Uterus (tissue), 4 donors: ENCODE measurements around the gene CNTN2. TPM values are rescaled to one million over a fixed set of nuclear protein-coding genes. Genes with fewer than 3 reads are reported as not detected.

ENCODE experiments used
- DNase-seq, 2 donors: peaks; one replicate each; pipeline ENCODE4 v3.0.0-alpha.2; 2019 to 2020
- H3K27ac ChIP-seq, 2 donors: fragments of 200-600 bp; sonication (generic); 1 replicate in 1 of 2; 2 replicates in 1 of 2; pipeline ENCODE4 v1.5.1; 2016 to 2018
- H3K27me3 ChIP-seq, 2 donors: fragments of 200-600 bp; sonication (generic); one replicate each; pipeline ENCODE4 v1.5.1; 2018 to 2019; ENCODE audit warnings: control low read depth in 1 of 2
- H3K36me3 ChIP-seq, 2 donors: fragments of 200-600 bp; sonication (generic); one replicate each; pipeline ENCODE4 v1.5.1; 2019; ENCODE audit warnings: control low read depth in 1 of 2
- H3K4me1 ChIP-seq, 2 donors: fragments of 200-600 bp; sonication (generic); one replicate each; pipeline ENCODE4 v1.5.1; 2018 to 2019; ENCODE audit warnings: control low read depth in 1 of 2
- H3K4me3 ChIP-seq, 2 donors: fragments of 200-600 bp; sonication (generic); 1 replicate in 1 of 2; 2 replicates in 1 of 2; pipeline ENCODE4 v1.5.1; 2018 to 2019; ENCODE audit warnings: mild to moderate bottlenecking in 1 of 2
- H3K9me3 ChIP-seq, 2 donors: fragments of 200-600 bp; sonication (generic); one replicate each; pipeline ENCODE4 v1.5.1; 2019; ENCODE audit warnings: control low read depth in 1 of 2
- CTCF ChIP-seq, 4 experiments: fragments of 200-600 bp in 2 of 4; fragments of 450-650 bp in 2 of 4; sonication (generic) in 2 of 4; IDR thresholded peaks; one replicate each; pipeline ENCODE4 v1.5.1; 2016 to 2019; ENCODE audit warnings: antibody characterized with exemption in 4 of 4, mild to moderate bottlenecking in 2 of 4, moderate library complexity in 1 of 4
- POLR2A ChIP-seq, 2 donors: fragments of 450-650 bp; IDR thresholded peaks; one replicate each; pipeline ENCODE4 v1.6.1; 2016; ENCODE audit warnings: antibody characterized with exemption in 2 of 2, mild to moderate bottlenecking in 1 of 2, moderate library complexity in 1 of 2
- intact Hi-C: fragments of 100-400 bp; cut with DNase I; formaldehyde crosslinking; loops from one replicate; pipeline ENCODE4 v1.15.1; 2023; ENCODE audit warnings: low total_unique reads
- total RNA-seq, 4 donors: library from RNA; depleted of rRNA in 3 of 4; stranded (reverse); fragments of >200 nt in 3 of 4; gene quantifications; one replicate each; pipeline versions ENCODE4 v1.1.0 to v1.2.4, GENCODE V29; 2014 to 2023
- donor health status: DM: yes; HTN: yes; CAD: no.

CNTN2 gene
- total RNA-seq, 4 donors from 2014 or later = 3.0 TPM; not detected in 3

- H3K27me3 ChIP-seq = no peaks in the 10 kb centered on the region
- H3K36me3 ChIP-seq = no peaks in the 10 kb centered on the region
- TF ChIP-seq CTCF (IDR thresholded peaks at IDR 0.05) (no peak), POLR2A (IDR thresholded peaks at IDR 0.05) (no peak)
- H3K9me3 ChIP-seq = no peaks in the 10 kb centered on the region
- no peak overlapping the region for H3K27ac ChIP-seq
- no peak for DNase-seq
- intact Hi-C loops = no loop called here
- peaks cover 0 to 7% of the 10 kb centered on the region in 2 donors for H3K4me1 ChIP-seq
- H3K4me3 ChIP-seq = no peak overlapping the region
These were observed 26.9 kb upstream of the CNTN2 start for GRCh38 chr1:205016075-205016474.

GRCh38 chr1:205016584-205016983 lies 26.4 kb upstream of the CNTN2 start:
- intact Hi-C loops = no loop called here
- peaks cover 0 to 7% of the 10 kb centered on the region in 2 donors for H3K4me1 ChIP-seq
- no peak overlapping the region for H3K27ac ChIP-seq
- no peak for TF ChIP-seq POLR2A (IDR thresholded peaks at IDR 0.05)
- no peak for TF ChIP-seq CTCF (IDR thresholded peaks at IDR 0.05)
- no peak overlapping the region for H3K4me3 ChIP-seq
- no peak for DNase-seq
- H3K9me3 ChIP-seq = no peaks in the 10 kb centered on the region
- H3K36me3 ChIP-seq = no peaks in the 10 kb centered on the region
- H3K27me3 ChIP-seq = no peaks in the 10 kb centered on the region

- H3K4me3 ChIP-seq = no peak overlapping the region
- intact Hi-C loops = no loop called here
- no peaks in the 10 kb centered on the region for H3K36me3 ChIP-seq
- H3K9me3 ChIP-seq = no peaks in the 10 kb centered on the region
- TF ChIP-seq CTCF (IDR thresholded peaks at IDR 0.05) = no peak
- no peak for TF ChIP-seq POLR2A (IDR thresholded peaks at IDR 0.05)
- peaks cover 0 to 7% of the 10 kb centered on the region in 2 donors for H3K4me1 ChIP-seq
- H3K27ac ChIP-seq = no peak overlapping the region
- no peaks in the 10 kb centered on the region for H3K27me3 ChIP-seq
- no peak for DNase-seq
These were observed 26.0 kb upstream of the CNTN2 start for GRCh38 chr1:205017001-205017400.

- Histone ChIP-seq H3K4me1 (peaks cover 0 to 7% of the 10 kb centered on the region in 2 donors), H3K27ac (no peak overlapping the region), H3K27me3 (no peaks in the 10 kb centered on the region), H3K4me3 (no peak overlapping the region), H3K36me3 (no peaks in the 10 kb centered on the region), H3K9me3 (no peaks in the 10 kb centered on the region)
- DNase-seq = no peak
- intact Hi-C loops = no loop called here
- TF ChIP-seq POLR2A (IDR thresholded peaks at IDR 0.05) (no peak), CTCF (IDR thresholded peaks at IDR 0.05) (no peak)
These were observed 25.2 kb upstream of the CNTN2 start for GRCh38 chr1:205017766-205018165.

- H3K9me3 ChIP-seq = no peaks in the 10 kb centered on the region
- no peak overlapping the region for H3K4me3 ChIP-seq
- H3K4me1 ChIP-seq = peaks cover 0 to 7% of the 10 kb centered on the region in 2 donors
- H3K27me3 ChIP-seq = no peaks in the 10 kb centered on the region
- no peaks in the 10 kb centered on the region for H3K36me3 ChIP-seq
- intact Hi-C loops = no loop called here
- H3K27ac ChIP-seq = no peak overlapping the region
- no peak for DNase-seq
- TF ChIP-seq POLR2A (IDR thresholded peaks at IDR 0.05) (no peak), CTCF (IDR thresholded peaks at IDR 0.05) (no peak)
These were observed 24.6 kb upstream of the CNTN2 start for GRCh38 chr1:205018381-205018780.
